H1 (cell line): ENCODE results near the gene CAPN13. TPM values are rescaled to one million over a fixed set of nuclear protein-coding genes. Genes with fewer than 3 reads are reported as not detected.

ENCODE experiments used
- CTCF ChIA-PET: fragments of 300-600 bp; sonication (Branson Sonifier 250); formaldehyde crosslinking; loops from one replicate; lab custom pipeline; 2021; ENCODE audit not compliant: partially characterized antibody; lab: Charles Lee
- POLR2A ChIA-PET: fragments of 300-600 bp; sonication (Branson Sonifier 250); formaldehyde crosslinking; loops from one replicate; lab custom pipeline; 2021; ENCODE audit warnings: inconsistent platforms; ENCODE audit not compliant: partially characterized antibody; lab: Charles Lee
- DNase-seq, 2 experiments: peaks; one replicate each; pipeline versions ENCODE4 v3.0.0 to v3.0.0-alpha.2; 2010 to 2022; ENCODE audit warnings: low spot score in 2 of 2, low read depth in 1 of 2, mixed read lengths in 1 of 2
- FAIRE-seq: peaks from 2 replicates; lab custom pipeline; 2011; peaks lifted over from hg19 to GRCh38; lab: Jason Lieb, UNC
- H2AFZ ChIP-seq: 2 replicates; pipeline ENCODE4 v1.8.1; 2012; ENCODE audit warnings: low read length, inconsistent platforms
- H2AK5ac ChIP-seq: 2 replicates; pipeline ENCODE4 v1.6.1; 2013; ENCODE audit warnings: low read depth, low read length
- H2BK120ac ChIP-seq: replicated peaks from 2 replicates; pipeline ENCODE3; 2013; ENCODE audit warnings: low read depth, low read length, inconsistent platforms
- H2BK12ac ChIP-seq: 2 replicates; pipeline ENCODE4 v1.6.1; 2013; ENCODE audit warnings: low read depth, low read length
- H2BK15ac ChIP-seq: 2 replicates; pipeline ENCODE4 v1.6.1; 2013; ENCODE audit warnings: low read length
- H2BK20ac ChIP-seq: 2 replicates; pipeline ENCODE4 v1.6.1; 2013; ENCODE audit warnings: low read length
- H2BK5ac ChIP-seq: 2 replicates; pipeline ENCODE4 v1.6.1; 2013; ENCODE audit warnings: low read depth, low read length
- H3K14ac ChIP-seq: 2 replicates; pipeline ENCODE4 v1.6.1; 2013; ENCODE audit warnings: inconsistent platforms; ENCODE audit not compliant: insufficient read length
- H3K18ac ChIP-seq: 2 replicates; pipeline ENCODE4 v1.6.1; 2013; ENCODE audit warnings: low read length; ENCODE audit errors: extremely low read depth
- H3K23ac ChIP-seq: 2 replicates; pipeline ENCODE4 v1.6.1; 2013; ENCODE audit warnings: inconsistent platforms; ENCODE audit not compliant: insufficient read length
- H3K23me2 ChIP-seq: 2 replicates; pipeline ENCODE4 v1.6.1; 2013; ENCODE audit warnings: low read depth, low read length
- H3K27ac ChIP-seq: 2 replicates; pipeline ENCODE4 v1.6.1; 2011; ENCODE audit warnings: low read depth, low read length, inconsistent platforms
- H3K27me3 ChIP-seq, 4 experiments: replicated peaks in 1 of 4; 1 replicate in 1 of 4; 2 replicates in 3 of 4; pipeline versions ENCODE4 v1.6.1 to v1.8.1; 2011 to 2013; ENCODE audit warnings: low read length in 3 of 4, mild to moderate bottlenecking in 3 of 4, inconsistent platforms in 2 of 4, mixed read lengths in 2 of 4, moderate library complexity in 1 of 4; ENCODE audit not compliant: control insufficient read depth in 3 of 4, insufficient read depth in 3 of 4; ENCODE audit errors: extremely low read depth in 1 of 4
- H3K36me3 ChIP-seq, 4 experiments: 2 replicates each; pipeline versions ENCODE4 v1.6.1 to v1.8.1; 2011 to 2013; ENCODE audit warnings: mild to moderate bottlenecking in 4 of 4, low read length in 3 of 4, moderate library complexity in 2 of 4, control low read depth in 1 of 4, inconsistent platforms in 1 of 4; ENCODE audit not compliant: insufficient read depth in 4 of 4, control insufficient read depth in 2 of 4
- H3K4ac ChIP-seq: replicated peaks from 2 replicates; pipeline ENCODE3; 2013; ENCODE audit warnings: low read length, low read depth, mixed read lengths, inconsistent platforms; ENCODE audit not compliant: insufficient read length
- H3K4me1 ChIP-seq, 4 experiments: replicated peaks in 1 of 4; 1 replicate in 1 of 4; 2 replicates in 3 of 4; pipeline versions ENCODE4 v1.6.1 to v1.8.1; 2011 to 2013; ENCODE audit warnings: low read length in 3 of 4, inconsistent platforms in 2 of 4, mixed read lengths in 1 of 4; ENCODE audit not compliant: insufficient read depth in 4 of 4, control insufficient read depth in 3 of 4
- H3K4me2 ChIP-seq, 2 experiments: 2 replicates each; pipeline versions ENCODE4 v1.6.1 to v1.8.1; 2011 to 2013; ENCODE audit warnings: low read depth in 2 of 2, low read length in 2 of 2, control low read depth in 1 of 2, inconsistent platforms in 1 of 2, mild to moderate bottlenecking in 1 of 2; ENCODE audit not compliant: insufficient read depth in 1 of 2
- H3K4me3 ChIP-seq, 4 experiments: fragments of 200-600, 300-600 bp in 1 of 4; sonication (generic), shearing (Covaris generic), sonication (Bioruptor Twin) in 1 of 4; 2 replicates each; pipeline versions ENCODE4 v1.5.1 to v1.8.1; 2011 to 2016; ENCODE audit warnings: low read length in 4 of 4, low read depth in 3 of 4, control low read depth in 2 of 4, inconsistent platforms in 2 of 4, mild to moderate bottlenecking in 2 of 4, mixed read lengths in 1 of 4, moderate library complexity in 1 of 4; ENCODE audit not compliant: insufficient read depth in 2 of 4; ENCODE audit errors: extremely low read depth in 1 of 4
- H3K56ac ChIP-seq: replicated peaks from 2 replicates; pipeline ENCODE3; 2013; ENCODE audit warnings: low read depth, mild to moderate bottlenecking, mixed read lengths, low read length, inconsistent platforms; ENCODE audit not compliant: insufficient read length
- H3K79me1 ChIP-seq: 2 replicates; pipeline ENCODE4 v1.6.1; 2013; ENCODE audit warnings: low read depth, low read length, control low read depth
- H3K79me2 ChIP-seq, 2 experiments: 2 replicates each; pipeline versions ENCODE4 v1.6.1 to v1.8.1; 2012 to 2013; ENCODE audit warnings: low read length in 2 of 2, mild to moderate bottlenecking in 2 of 2, inconsistent platforms in 1 of 2; ENCODE audit not compliant: insufficient read depth in 2 of 2, control insufficient read depth in 1 of 2
- H3K9ac ChIP-seq, 4 experiments: replicated peaks in 1 of 4; 1 replicate in 1 of 4; 2 replicates in 3 of 4; pipeline versions ENCODE4 v1.6.1 to v1.8.1; 2011 to 2013; ENCODE audit warnings: low read depth in 3 of 4, low read length in 3 of 4, control low read depth in 2 of 4, mild to moderate bottlenecking in 2 of 4, moderate library complexity in 2 of 4, inconsistent platforms in 1 of 4; ENCODE audit errors: extremely low read depth in 1 of 4
- H3K9me3 ChIP-seq, 2 experiments: 2 replicates each; pipeline versions ENCODE4 v1.6.1 to v1.8.1; 2012 to 2013; ENCODE audit warnings: mild to moderate bottlenecking in 2 of 2, moderate library complexity in 2 of 2, control low read depth in 1 of 2, inconsistent platforms in 1 of 2, low read depth in 1 of 2, low read length in 1 of 2, mixed read lengths in 1 of 2; ENCODE audit not compliant: insufficient read depth in 2 of 2
- H4K20me1 ChIP-seq, 2 experiments: replicated peaks in 1 of 2; 2 replicates each; pipeline versions ENCODE3 to v1.8.1; 2011 to 2013; ENCODE audit warnings: inconsistent platforms in 2 of 2, low read length in 2 of 2, mild to moderate bottlenecking in 1 of 2; ENCODE audit not compliant: insufficient read depth in 2 of 2, control insufficient read depth in 1 of 2
- H4K5ac ChIP-seq: 2 replicates; pipeline ENCODE4 v1.6.1; 2013; ENCODE audit warnings: low read length, low read depth, mixed read lengths, inconsistent platforms; ENCODE audit not compliant: insufficient read length
- H4K8ac ChIP-seq: 2 replicates; pipeline ENCODE4 v1.8.0; 2013; ENCODE audit warnings: mild to moderate bottlenecking, moderate library complexity, low read length, inconsistent platforms; ENCODE audit not compliant: insufficient read depth; ENCODE audit errors: extremely low read depth
- H4K91ac ChIP-seq: replicated peaks from 2 replicates; pipeline ENCODE3; 2013; ENCODE audit warnings: low read length, mixed read lengths, inconsistent platforms; ENCODE audit not compliant: insufficient read length
- CBX5 ChIP-seq: fragments of 300-800, 300-1000 bp; sonication (generic); IDR thresholded peaks from 2 replicates; pipeline ENCODE4 v1.7.1; 2016; ENCODE audit warnings: antibody characterized with exemption, low read length, low read depth
- CREB1 ChIP-seq: IDR thresholded peaks from 2 replicates; pipeline ENCODE4 v1.6.1; 2012; ENCODE audit warnings: inconsistent platforms
- KDM1A ChIP-seq: fragments of 200-600, 300-600 bp; sonication (generic); IDR thresholded peaks from 2 replicates; pipeline ENCODE4 v1.7.1; 2016; ENCODE audit warnings: mild to moderate bottlenecking, low read length, borderline replicate concordance
- RAD21 ChIP-seq, 2 experiments: IDR thresholded peaks in 1 of 2; conservative IDR thresholded peaks in 1 of 2; 2 replicates each; pipeline ENCODE4 v1.6.1; 2011; ENCODE audit warnings: low read depth in 2 of 2, low read length in 2 of 2, improper control_type of control experiment in 1 of 2, inconsistent platforms in 1 of 2, mild to moderate bottlenecking in 1 of 2, moderate library complexity in 1 of 2
- TCF12 ChIP-seq: IDR thresholded peaks from 2 replicates; pipeline ENCODE4 v1.6.1; 2011; ENCODE audit warnings: low read depth, mild to moderate bottlenecking, low read length
- WGBS, 2 experiments: shearing (Covaris generic) in 1 of 2; methylation state at CpG; one replicate each; pipeline versions ENCODE4 v1.1.6 to v1.1.7; 2013 to 2015; ENCODE audit warnings: low lambda C conversion rate in 2 of 2, mixed read lengths in 2 of 2, inconsistent platforms in 1 of 2, low coverage in 1 of 2, missing lambda C conversion rate in 1 of 2; ENCODE audit not compliant: insufficient replicate concordance in 2 of 2, insufficient coverage in 1 of 2, insufficient read length in 1 of 2; ENCODE audit errors: extremely low coverage in 1 of 2, missing lambda C conversion rate in 1 of 2; 5-methylcytosine and 5-hydroxymethylcytosine counted together
- polyA plus RNA-seq, 7 experiments: library from polyadenylated mRNA; depleted of rRNA in 3 of 7; stranded (reverse) in 5 of 7; unstranded in 2 of 7; fragments of >200 nt in 5 of 7; fragments of 200-250 nt in 2 of 7; gene quantifications; 1 replicate in 5 of 7; 2 replicates in 1 of 7; 4 replicates in 1 of 7; pipeline versions ENCODE4 v1.2.1 to v1.2.3, GENCODE V29; 2011 to 2013; ENCODE audit warnings: missing spikeins in 2 of 7, mixed read lengths in 2 of 7
- total RNA-seq: library from RNA; stranded (reverse); fragmentation: NEBNext Ultra II Directional; extraction: Animal tissue kit (Norgen Biotek cat#: 25700); gene quantifications from 2 replicates; pipeline ENCODE4 v1.2.1, GENCODE V29; 2021
- TF ChIP-seq, protein P1 (sequence below): IDR thresholded peaks from 2 replicates; pipeline ENCODE4 v1.6.1; 2011; ENCODE audit warnings: low read length, improper control_type of control experiment
- TF ChIP-seq, protein P2 (sequence below), 3 experiments: IDR thresholded peaks; 1 replicate in 2 of 3; 2 replicates in 1 of 3; pipeline versions ENCODE4 v1.5.1 to v1.6.1; 2011; ENCODE audit warnings: low read length in 3 of 3, mild to moderate bottlenecking in 3 of 3, inconsistent platforms in 2 of 3, low read depth in 1 of 3, moderate library complexity in 1 of 3; ENCODE audit not compliant: insufficient read depth in 1 of 3; ENCODE audit errors: control extremely low read depth in 1 of 3

CAPN13 gene
- total and polyA plus RNA-seq, 2 of the 8 experiments (the other 6 are each of a cell fraction or from before 2014, with no cell fraction given) = 2.4 TPM

DNA sequence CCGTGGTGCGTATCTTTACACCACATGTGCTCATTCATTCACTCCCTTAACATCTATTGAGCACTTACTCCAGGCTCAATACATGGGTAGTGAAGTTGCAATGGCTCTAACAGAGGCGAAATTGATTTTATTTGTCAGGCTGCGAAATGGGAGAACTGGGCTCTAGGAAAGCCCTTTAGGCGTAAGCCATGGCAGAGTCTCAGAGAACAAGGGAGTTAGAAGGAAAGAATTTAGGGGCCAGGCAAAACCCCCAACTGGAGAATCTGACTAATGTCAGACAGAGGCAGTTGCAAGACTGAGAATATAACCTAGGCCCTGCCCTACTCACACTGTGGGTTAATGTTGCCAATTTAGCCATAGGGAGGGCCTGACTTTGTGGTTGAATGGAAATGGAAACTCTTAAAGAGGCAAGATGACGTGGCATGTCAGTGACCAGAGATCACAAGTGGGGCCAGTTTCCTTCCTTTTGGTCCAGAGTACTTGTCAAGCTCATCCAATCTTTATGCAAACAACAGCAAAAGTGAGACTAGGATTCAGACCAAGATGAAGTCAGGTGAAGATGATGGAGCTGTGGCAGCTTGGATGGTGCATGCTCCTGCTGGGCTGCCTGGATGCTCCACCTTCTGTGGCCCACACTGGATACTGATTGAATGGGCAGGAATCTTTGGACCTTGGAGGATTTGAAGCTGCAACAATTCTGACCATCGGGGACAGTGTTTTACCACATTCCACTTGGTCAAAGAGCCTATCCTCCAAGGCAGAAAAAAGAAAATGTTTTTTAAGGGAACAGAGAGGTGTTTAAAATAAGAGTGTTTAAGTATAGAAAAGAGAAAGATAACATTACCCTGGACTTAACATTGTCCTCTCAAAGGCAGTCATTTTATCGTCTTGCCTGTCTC is 92.2 kb downstream of the CAPN13 start:
- Histone ChIP-seq H3K4me2 (no peak overlapping the region), H3K9me3 (peaks cover 0 to 7% of the 10 kb centered on the region in 2 experiments; a peak in 2 of 4 replicates), H4K5ac (no peak overlapping the region), H2BK5ac (no peak overlapping the region), H3K4ac (no peak overlapping the region), H2BK15ac (0 out of 2 replicates have a peak overlapping the region, but pooled peaks have one; percentile 46), H4K91ac (no peak overlapping the region), H2AK5ac (no peak overlapping the region), H4K20me1 (no peaks in the 10 kb centered on the region), H4K8ac (no peak overlapping the region), H3K9ac (no peak overlapping the region), H3K23me2 (no peaks in the 10 kb centered on the region), H3K79me1 (no peaks in the 10 kb centered on the region), H3K79me2 (no peaks in the 10 kb centered on the region), H3K18ac (no peak overlapping the region), H2AFZ (no peak overlapping the region), H3K4me1 (no peaks in the 10 kb centered on the region), H3K36me3 (no peaks in the 10 kb centered on the region), H3K4me3 (no peak overlapping the region), H3K27me3 (no peaks in the 10 kb centered on the region), H2BK120ac (no peak overlapping the region), H3K27ac (no peak overlapping the region), H2BK20ac (no peak overlapping the region), H3K23ac (no peak overlapping the region), H3K56ac (no peak overlapping the region), H3K14ac (no peak overlapping the region), H2BK12ac (no peak overlapping the region)
- DNase-seq (peak in 1 of 2 experiments; percentile 41), FAIRE-seq (no peak)
- WGBS, 2 experiments = 88% methylated on average over 8 of the region's 8 CpGs; no CpG with 5 or more reads in 1 of the 2 experiments
- POLR2A ChIA-PET = no interaction called here
- CTCF ChIA-PET = interaction anchor here (0.5 to 13.3 kb wide), 50 partner anchors 9 to 621 kb away, joined by 3 to 228 read pairs (median 3); partner anchors contain the start of gene CAPN13
- TF ChIP-seq TCF12 = no peak
- no peak for TF ChIP-seq KDM1A
- TF ChIP-seq, protein P1, sequence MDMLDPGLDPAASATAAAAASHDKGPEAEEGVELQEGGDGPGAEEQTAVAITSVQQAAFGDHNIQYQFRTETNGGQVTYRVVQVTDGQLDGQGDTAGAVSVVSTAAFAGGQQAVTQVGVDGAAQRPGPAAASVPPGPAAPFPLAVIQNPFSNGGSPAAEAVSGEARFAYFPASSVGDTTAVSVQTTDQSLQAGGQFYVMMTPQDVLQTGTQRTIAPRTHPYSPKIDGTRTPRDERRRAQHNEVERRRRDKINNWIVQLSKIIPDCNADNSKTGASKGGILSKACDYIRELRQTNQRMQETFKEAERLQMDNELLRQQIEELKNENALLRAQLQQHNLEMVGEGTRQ = no peak
- TF ChIP-seq RAD21 (IDR thresholded peaks at IDR 0.05 in 1 of 2, conservative IDR thresholded peaks at IDR 0.05 in 1 of 2; ENCODE audit: low read depth in 2 of 2, low read length in 2 of 2) = peak; percentile 52 to 54
- TF ChIP-seq CBX5 = no peak
- TF ChIP-seq, protein P2, sequence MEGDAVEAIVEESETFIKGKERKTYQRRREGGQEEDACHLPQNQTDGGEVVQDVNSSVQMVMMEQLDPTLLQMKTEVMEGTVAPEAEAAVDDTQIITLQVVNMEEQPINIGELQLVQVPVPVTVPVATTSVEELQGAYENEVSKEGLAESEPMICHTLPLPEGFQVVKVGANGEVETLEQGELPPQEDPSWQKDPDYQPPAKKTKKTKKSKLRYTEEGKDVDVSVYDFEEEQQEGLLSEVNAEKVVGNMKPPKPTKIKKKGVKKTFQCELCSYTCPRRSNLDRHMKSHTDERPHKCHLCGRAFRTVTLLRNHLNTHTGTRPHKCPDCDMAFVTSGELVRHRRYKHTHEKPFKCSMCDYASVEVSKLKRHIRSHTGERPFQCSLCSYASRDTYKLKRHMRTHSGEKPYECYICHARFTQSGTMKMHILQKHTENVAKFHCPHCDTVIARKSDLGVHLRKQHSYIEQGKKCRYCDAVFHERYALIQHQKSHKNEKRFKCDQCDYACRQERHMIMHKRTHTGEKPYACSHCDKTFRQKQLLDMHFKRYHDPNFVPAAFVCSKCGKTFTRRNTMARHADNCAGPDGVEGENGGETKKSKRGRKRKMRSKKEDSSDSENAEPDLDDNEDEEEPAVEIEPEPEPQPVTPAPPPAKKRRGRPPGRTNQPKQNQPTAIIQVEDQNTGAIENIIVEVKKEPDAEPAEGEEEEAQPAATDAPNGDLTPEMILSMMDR (IDR thresholded peaks at IDR 0.05; ENCODE audit: control extremely low read depth in 1 of 3, insufficient read depth in 1 of 3, low read depth in 1 of 3, low read length in 3 of 3) = peak in 2 of 3 experiments; percentile 31 to 43; a peak in 2 of 4 replicates
- TF ChIP-seq CREB1 = no peak
